C1 segment of cervical spinal cord (tissue), 14 donors: ENCODE measurements around the gene ATP5F1C.

ENCODE experiments used
- DNase-seq, 14 donors: peaks; one replicate each; lab custom pipeline; 2025; lab: John Stamatoyannopoulos, UW

The ATP5F1C gene

DNA sequence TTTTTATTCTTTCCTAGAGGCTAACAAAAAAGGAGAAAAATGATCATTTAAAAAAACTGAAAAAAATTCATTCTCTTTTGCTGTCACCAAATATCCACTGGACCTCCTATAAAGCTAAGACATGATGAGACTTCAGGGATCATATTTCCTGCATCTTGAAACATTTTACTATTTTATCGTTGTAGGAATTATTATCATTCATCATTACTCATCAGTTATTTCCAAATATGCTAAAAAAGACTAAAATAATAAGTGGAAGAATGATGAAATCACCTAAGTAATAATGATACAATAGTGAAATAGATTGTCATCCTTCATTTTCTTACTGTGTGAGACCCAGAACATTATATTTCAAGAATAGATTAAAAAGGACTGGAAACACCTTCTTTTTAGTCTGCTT, 58.6 kb downstream of the ATP5F1C start:
- DNase-seq: no peak

DNA sequence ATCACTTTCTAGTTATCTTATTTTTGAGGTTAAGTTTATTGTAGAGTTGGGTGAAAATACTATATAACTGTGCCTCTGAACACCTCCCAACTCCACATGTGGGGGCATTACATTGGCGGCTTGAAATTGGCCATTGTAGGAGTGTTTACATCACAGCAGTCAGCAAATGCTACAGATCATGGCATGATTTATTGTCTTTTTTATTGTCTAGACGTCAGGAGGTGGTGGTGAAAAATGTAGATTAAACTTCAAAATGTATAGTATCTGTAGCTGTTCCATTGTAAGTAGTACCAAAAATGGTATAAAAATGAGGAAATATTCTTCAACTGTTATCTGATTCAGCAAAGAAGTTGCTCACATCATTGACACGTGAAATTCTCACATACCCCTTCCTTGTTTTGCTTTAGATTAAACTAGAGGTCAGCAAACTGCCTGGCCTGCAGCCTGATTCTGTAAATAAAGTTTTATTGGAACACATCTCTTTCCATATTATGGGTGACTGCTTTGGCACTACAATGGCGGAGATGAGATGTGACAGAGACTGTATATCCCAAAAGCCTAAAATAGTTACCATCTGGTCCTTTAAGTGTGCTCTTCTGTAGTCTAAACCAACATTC, 65.4 kb downstream of the ATP5F1C start:
- no peak for DNase-seq

DNA sequence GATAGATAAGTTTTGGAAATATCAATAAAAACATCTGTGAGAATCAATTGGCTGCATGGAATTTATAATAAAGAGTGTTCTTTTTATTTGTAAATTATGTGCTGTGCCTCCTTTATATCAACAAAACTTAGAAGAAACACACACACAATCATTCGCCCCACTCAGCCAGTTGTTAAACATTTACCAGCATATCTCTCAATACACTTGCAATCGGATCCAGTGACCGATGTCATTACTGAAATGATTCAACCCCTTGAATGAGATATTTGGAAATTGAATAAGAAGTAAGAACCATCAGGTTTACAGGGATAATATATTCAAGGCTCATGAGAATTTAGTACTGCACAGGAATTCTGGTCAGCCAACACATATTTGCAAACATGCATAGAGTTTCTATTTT, 65.9 kb downstream of the ATP5F1C start:
- no peak for DNase-seq

DNA sequence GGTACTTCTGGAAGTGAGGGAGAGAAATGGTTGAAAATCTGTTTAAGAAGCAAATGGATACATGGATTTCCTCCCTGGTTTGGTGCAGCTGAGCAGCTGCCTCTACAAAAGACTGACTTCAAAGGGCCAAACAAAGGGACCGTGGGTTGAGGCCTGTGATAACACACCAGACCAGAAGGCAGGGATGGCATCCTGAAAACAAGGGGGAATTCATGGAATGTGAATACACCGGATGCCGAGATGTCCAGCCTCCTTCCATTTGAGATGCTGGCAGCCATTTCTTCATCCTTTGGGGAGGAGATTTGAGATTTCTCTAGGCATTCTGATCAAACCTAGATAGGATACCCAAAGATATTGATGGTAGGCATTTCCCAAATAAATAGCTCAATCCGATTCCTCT, 67.2 kb downstream of the ATP5F1C start:
- no peak for DNase-seq

DNA sequence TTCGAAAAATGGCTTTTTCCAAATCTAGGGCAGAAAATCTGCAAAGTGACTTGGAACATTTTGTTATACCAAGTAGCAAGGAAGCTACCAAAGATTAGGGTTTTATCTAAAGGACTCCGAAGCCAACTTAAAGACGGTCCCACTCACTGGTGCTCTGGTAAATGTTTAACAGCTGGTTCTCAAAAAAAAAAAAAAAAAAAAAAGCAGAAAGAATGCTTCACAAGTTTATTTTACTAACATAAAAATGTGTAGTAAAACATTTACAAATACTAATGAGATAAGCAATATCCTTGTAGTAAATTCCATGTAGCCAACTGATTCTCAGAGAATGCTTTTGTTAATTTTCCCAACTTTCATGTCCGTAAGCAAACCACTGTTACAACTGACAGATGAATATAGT, 68.7 kb downstream of the ATP5F1C start:
- no peak for DNase-seq

DNA sequence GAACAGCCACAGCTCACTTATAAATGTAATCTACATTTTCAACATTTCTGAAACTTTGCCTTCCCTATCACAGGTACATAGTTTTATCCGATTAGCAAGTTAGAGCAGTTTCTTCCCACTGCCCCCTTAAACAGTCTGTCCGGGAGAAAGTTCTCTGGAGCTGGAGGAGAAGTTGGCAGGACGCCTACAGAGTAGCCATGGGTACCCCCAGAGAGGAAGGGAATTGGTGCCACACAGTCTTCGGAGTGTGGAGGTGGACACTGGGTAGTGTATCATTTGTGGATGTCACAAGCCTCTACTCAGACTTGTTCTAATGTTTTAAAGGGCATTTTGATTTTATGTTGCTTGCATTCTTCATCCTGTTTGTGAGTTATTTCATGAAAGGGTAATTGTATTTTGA, 69.3 kb downstream of the ATP5F1C start:
- peak in 4 of 14 donors; percentile 3 to 15 (median 9) for DNase-seq
